Choroid plexus epithelial cell (primary cell): ENCODE results near the gene CHKA.

Source experiments
- DNase-seq: peaks from one replicate; pipeline ENCODE4 v3.0.0-alpha.2; 2010; ENCODE audit warnings: low read depth
- H3K4me3 ChIP-seq: 2 replicates; pipeline ENCODE4 v1.5.1; 2011; ENCODE audit warnings: low read depth, mild to moderate bottlenecking, control low read depth, low read length, moderate library complexity
- TF ChIP-seq, protein P1 (sequence below): conservative IDR thresholded peaks from 2 replicates; pipeline ENCODE4 v1.5.1; 2011; ENCODE audit warnings: low read depth, mild to moderate bottlenecking, control low read depth, inconsistent platforms, low read length, moderate library complexity

The CHKA gene

DNA sequence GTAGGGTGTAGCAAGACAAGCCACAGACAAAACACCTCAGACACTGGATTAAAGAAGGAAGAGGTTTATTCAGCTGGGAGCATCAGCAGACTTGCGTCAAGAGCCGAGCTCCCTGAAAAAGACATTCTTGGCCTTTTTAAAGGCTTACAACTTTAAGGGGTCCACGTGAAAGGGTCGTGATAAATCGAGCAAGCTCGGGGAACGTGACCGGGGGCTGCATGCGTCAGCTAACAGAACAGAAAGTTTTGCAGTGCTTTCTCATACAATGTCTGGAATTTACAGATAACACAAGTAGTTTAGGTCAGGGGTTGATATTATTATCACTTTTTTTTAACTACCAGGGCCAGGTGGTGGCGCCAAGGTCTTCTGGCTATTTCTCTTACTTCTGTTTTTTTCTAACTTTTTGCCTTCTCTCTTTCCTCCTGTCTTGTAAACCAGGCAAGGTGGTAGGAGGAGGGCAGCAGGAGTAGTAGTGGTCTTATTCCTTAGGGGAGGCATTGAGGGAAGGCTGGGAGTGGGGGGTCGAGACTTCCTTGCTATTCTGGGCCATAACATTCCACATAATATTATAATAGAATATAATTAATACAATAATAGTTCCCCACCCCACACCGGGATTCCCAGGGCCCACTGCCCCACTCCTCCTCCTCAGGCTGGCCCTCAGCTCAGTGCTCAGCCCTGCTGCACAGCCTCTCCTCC is 111.6 kb downstream of the CHKA start:
- DNase-seq, result peak; percentile 58
- H3K4me3 ChIP-seq, result peak overlapping the region; percentile 59
- TF ChIP-seq, protein P1, sequence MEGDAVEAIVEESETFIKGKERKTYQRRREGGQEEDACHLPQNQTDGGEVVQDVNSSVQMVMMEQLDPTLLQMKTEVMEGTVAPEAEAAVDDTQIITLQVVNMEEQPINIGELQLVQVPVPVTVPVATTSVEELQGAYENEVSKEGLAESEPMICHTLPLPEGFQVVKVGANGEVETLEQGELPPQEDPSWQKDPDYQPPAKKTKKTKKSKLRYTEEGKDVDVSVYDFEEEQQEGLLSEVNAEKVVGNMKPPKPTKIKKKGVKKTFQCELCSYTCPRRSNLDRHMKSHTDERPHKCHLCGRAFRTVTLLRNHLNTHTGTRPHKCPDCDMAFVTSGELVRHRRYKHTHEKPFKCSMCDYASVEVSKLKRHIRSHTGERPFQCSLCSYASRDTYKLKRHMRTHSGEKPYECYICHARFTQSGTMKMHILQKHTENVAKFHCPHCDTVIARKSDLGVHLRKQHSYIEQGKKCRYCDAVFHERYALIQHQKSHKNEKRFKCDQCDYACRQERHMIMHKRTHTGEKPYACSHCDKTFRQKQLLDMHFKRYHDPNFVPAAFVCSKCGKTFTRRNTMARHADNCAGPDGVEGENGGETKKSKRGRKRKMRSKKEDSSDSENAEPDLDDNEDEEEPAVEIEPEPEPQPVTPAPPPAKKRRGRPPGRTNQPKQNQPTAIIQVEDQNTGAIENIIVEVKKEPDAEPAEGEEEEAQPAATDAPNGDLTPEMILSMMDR, result peak; percentile 40

DNA sequence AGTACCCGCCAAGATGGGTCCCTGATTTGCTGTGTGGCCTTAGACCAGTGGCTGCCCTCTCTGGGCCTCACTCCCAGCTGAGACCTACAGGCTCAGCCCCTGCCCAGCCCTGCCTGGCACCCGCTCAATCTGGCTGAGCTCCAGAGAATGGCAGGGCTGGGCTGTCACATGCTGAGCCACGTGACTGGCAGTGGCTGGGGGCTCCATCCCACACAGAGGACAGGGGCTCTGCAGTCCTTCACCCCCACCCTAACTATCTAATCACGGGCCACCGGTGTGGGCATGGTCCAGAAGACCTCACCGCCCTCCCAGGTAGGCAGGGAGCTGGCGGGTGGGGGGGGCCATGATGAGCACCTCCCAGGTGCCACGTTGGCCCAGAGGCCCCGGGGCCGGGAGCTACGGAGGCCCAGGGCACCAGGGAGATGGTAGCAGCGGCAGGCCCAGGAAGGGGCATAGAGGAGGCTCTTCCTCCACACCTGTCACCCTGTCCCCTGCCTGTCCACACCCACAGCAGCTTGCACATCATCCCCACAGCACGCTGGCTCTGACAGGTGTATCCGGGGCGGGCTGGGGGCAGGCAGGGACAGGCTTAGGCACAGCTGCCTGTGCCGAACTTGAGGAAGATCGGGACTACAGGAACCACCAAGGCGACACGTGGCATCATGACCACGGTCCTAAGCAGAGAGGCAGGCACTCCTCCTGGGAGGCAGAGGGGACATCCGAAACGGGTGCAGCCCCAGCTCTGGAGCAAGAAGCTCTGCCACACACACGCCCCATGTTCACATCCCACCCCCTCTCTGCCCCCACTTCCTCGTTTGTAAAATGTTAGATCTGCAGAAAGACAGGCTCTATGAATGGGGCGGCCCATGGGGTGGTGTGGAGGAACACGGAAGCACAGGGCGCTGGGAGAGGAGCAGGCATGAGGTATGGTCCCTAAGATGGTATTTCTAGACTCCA is 112.5 kb downstream of the CHKA start:
- no peak overlapping the region for H3K4me3 ChIP-seq
- no peak for DNase-seq
- TF ChIP-seq, protein P1, result no peak

DNA sequence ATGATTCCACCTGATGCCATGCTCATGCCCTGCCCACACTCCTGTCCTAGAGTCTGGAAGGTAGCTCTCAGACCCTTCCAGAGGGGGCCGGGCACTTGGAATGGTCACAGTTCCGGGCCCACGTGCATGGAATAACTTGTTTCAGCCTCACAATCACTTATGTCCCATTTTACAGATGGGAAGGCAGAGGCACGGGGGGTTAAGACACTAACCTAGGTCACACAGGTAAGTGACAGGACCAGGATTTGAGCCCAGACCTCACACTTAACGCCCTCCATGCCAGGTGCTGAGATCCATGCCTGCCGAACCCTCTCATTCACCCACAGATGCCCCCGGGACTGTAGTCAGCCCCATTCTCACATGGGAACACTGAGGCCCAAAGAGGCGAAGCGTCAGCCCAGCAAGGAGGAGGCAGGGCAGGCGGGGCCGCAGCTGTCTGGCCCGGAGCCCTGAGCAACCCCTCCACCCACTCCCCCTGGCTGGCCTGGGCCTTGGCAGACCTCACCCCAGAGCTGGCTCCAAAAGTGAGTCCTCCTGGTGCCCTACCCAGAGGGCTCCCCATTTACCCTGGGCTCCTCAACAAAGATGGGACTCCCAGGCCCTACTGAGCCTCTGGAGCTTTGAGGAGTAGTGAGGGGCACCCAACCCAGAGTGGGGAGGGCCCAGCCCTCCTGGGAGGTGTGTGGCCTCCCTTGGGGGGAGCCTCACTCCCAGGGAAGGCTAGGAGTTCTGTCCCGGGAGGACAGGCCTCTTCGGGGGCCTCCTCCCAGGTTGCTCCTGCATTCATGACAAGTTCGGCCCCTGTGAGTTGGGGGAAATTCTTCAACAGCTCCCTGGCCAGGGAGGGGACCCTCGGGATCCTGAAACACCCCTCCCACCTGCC is 113.4 kb downstream of the CHKA start:
- no peak for DNase-seq
- TF ChIP-seq, protein P1, result no peak
- no peak overlapping the region for H3K4me3 ChIP-seq

DNA sequence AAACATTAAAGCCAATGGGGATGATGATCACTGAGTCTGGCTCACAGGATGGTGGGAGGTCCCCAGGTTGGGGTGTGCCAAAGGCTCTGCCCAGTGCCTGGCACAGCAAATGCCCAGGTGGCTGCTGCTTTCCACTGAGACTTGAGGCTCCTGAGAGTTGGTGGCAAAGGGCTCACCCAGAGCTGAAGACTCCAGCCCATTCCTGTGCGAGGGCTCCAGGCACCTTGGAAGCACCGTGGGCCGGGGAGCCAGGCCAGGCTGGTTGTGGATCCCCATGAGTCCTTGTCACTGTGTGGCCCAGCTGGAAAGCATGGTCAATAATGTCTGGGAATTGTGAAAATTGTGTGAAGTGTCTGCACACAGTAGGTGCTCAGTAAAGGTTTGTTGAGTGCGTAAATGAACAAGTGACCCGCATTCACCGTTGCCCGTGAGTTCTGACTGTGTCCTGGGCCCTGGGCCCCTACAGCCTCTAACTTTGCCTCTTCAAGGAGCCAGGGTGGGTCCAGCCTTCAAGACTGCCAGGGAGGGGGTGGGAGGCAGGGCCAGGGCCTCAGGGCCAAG is 114.5 kb downstream of the CHKA start:
- no peak for DNase-seq
- no peak overlapping the region for H3K4me3 ChIP-seq
- TF ChIP-seq, protein P1, result no peak

DNA sequence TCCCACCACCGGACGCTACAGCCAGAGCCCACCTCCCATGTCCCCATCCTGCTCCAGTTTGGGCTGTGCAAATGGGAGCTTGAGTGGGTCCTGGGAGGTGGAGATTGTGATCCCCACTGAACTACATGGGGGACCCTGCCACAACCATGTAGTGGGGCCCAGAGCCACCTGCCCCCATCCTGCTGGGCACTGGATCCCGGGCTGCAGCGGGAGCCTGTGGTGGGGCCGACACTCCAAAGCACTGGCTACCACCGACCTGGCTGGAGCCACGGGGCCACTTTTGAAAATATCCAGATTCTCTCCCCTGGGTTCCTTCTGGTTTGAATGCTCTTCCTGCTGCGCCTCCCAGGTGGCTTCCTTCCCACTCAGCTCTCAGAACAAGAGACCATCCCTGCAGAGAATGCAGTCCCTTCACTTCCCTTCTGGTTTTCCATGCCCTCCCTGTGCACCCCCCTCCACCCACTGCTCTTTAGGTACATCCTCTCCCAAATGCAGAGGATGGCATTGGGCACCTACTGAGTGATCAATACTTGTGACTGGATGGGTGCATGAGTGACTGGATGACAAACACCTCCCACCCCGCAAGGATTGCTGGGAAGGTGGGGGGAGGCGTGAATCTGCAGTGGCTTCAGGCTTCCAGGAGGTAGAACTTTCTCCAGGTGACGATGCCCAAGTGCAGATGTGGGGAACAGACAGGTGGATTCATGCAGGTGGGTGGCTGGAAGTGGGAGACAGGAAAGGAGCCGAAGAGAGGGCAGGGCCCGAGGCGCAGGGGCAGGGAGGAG is 116.4 kb downstream of the CHKA start:
- peak overlapping the region; percentile 70 for H3K4me3 ChIP-seq
- TF ChIP-seq, protein P1, result no peak
- DNase-seq, result no peak
